ENCODE measurements around the gene RIN3. TPM values are rescaled to one million over a fixed set of nuclear protein-coding genes. Genes with fewer than 3 reads are reported as not detected.
"Not testable (repeated sequence)": the region's sequence is repeated elsewhere in the genome, so short reads cannot be mapped to it uniquely, and the experiment has no call there.

The RIN3 gene
- total RNA-seq, 2 donors from 2014 or later = 47.4 to 54.2 TPM

DNA sequence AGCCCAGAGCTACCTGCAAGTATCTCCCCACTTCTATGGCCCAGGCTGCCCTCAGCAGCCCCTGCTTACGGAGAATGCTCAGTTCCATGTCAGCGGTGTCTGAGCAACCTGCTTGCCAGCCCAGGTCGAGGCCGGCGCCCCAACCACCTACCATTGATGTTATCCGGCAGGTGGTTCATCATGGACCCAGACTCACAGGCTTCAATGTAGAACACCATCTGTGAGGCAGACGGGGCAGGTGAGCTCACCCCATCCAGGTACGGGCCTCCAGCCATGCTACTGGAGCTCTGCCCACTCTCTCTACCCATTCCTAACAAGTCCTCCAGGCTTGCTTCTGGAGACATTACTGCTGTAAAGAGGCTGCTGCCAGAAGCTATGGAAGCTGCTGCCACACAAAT is 199.1 kb downstream of the RIN3 start:
- no peak overlapping the region for H3K27ac ChIP-seq
- ATAC-seq (ENCODE audit: insufficient number of reproducible peaks, low FRiP score, low read depth) (no peak), DNase-seq (ENCODE audit: low spot score) (no peak)
- H3K4me1 ChIP-seq (ENCODE audit: control insufficient read depth in 1 of 2, low read depth in 2 of 2) = peaks cover 0 to 5% of the 10 kb centered on the region in 2 donors
- H3K9me3 ChIP-seq = no peaks in the 10 kb centered on the region
- no peak overlapping the region for H3K4me3 ChIP-seq
- TF ChIP-seq, protein P1, sequence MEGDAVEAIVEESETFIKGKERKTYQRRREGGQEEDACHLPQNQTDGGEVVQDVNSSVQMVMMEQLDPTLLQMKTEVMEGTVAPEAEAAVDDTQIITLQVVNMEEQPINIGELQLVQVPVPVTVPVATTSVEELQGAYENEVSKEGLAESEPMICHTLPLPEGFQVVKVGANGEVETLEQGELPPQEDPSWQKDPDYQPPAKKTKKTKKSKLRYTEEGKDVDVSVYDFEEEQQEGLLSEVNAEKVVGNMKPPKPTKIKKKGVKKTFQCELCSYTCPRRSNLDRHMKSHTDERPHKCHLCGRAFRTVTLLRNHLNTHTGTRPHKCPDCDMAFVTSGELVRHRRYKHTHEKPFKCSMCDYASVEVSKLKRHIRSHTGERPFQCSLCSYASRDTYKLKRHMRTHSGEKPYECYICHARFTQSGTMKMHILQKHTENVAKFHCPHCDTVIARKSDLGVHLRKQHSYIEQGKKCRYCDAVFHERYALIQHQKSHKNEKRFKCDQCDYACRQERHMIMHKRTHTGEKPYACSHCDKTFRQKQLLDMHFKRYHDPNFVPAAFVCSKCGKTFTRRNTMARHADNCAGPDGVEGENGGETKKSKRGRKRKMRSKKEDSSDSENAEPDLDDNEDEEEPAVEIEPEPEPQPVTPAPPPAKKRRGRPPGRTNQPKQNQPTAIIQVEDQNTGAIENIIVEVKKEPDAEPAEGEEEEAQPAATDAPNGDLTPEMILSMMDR (IDR thresholded peaks at IDR 0.05) = no peak
- no peaks in the 10 kb centered on the region for H3K27me3 ChIP-seq (replicated peaks; ENCODE audit: insufficient read depth)
- peaks cover 27% of the 10 kb centered on the region for H3K36me3 ChIP-seq

DNA sequence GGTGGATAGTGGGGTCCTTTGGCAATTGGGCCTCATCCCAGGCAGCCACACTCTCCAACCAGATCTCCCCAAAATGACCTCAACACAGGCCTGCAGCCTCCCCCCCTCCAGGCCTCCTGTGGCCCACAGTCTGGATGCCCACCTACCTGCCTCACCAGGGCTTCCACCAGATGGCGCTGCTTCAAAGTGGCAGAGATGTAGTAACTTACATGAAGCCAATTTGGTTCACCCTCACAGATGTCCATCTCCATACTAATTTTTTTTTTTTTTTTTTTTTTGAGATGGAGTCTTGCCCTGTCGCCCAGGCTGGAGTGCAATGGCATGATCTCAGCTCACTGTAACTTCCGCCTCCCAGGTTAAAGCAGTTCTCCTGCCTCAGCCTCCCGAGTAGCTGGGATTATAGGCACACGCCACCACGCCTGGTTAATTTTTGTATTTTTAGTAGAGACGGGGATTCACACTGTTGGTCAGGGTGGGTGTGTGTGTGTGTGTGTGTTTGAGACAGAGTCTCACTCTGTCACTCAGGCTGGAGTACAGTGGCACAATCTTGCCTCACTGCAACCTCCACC is 201.2 kb downstream of the RIN3 start:
- TF ChIP-seq, protein P1 (IDR thresholded peaks at IDR 0.05) = peak; percentile 62
- not testable (repeated sequence) for H3K27ac ChIP-seq; H3K4me3 ChIP-seq; H3K9me3 ChIP-seq; H3K27me3 ChIP-seq (replicated peaks; ENCODE audit: insufficient read depth); ATAC-seq (ENCODE audit: insufficient number of reproducible peaks, low FRiP score, low read depth)
- peaks cover 21% of the 10 kb centered on the region for H3K36me3 ChIP-seq
- peak; percentile 43 for DNase-seq (ENCODE audit: low spot score)
- H3K4me1 ChIP-seq (ENCODE audit: control insufficient read depth in 1 of 2, low read depth in 2 of 2) = peaks cover 5 to 19% of the 10 kb centered on the region in 2 donors

GRCh38 chr14:92716131-92716530 is 202.6 kb downstream of the RIN3 start:
- no peak overlapping the region for H3K4me3 ChIP-seq
- TF ChIP-seq, protein P1 (IDR thresholded peaks at IDR 0.05) = no peak
- no peak for DNase-seq (ENCODE audit: low spot score)
- no peak overlapping the region for H3K27ac ChIP-seq
- no peaks in the 10 kb centered on the region for H3K9me3 ChIP-seq
- H3K27me3 ChIP-seq (replicated peaks; ENCODE audit: insufficient read depth) = no peaks in the 10 kb centered on the region
- peaks cover 16% of the 10 kb centered on the region for H3K36me3 ChIP-seq
- peaks cover 11 to 32% of the 10 kb centered on the region in 2 donors for H3K4me1 ChIP-seq (ENCODE audit: control insufficient read depth in 1 of 2, low read depth in 2 of 2)
- ATAC-seq (ENCODE audit: insufficient number of reproducible peaks, low FRiP score, low read depth) = no peak

- Histone ChIP-seq H3K27ac (no peak overlapping the region), H3K4me1 (ENCODE audit: control insufficient read depth in 1 of 2, low read depth in 2 of 2) (peaks cover 11 to 32% of the 10 kb centered on the region in 2 donors)
- no peak for DNase-seq (ENCODE audit: low spot score)
Measured at GRCh38 chr14:92717571-92718042, 204.0 kb downstream of the RIN3 start.

GRCh38 chr14:92718664-92719063 is 205.1 kb downstream of the RIN3 start:
- Histone ChIP-seq H3K4me3 (no peak overlapping the region), H3K4me1 (ENCODE audit: control insufficient read depth in 1 of 2, low read depth in 2 of 2) (peaks cover 11 to 32% of the 10 kb centered on the region in 2 donors), H3K36me3 (peaks cover 4% of the 10 kb centered on the region), H3K27me3 (replicated peaks; ENCODE audit: insufficient read depth) (no peaks in the 10 kb centered on the region), H3K27ac (no peak overlapping the region), H3K9me3 (no peaks in the 10 kb centered on the region)
- no peak for DNase-seq (ENCODE audit: low spot score)
- no peak for ATAC-seq (ENCODE audit: insufficient number of reproducible peaks, low FRiP score, low read depth)
- TF ChIP-seq, protein P1 (IDR thresholded peaks at IDR 0.05) = no peak

More at GRCh38 chr14:92717571-92718042, 204.0 kb downstream of the RIN3 start:
- Histone ChIP-seq H3K9me3 (no peaks in the 10 kb centered on the region), H3K36me3 (peaks cover 11% of the 10 kb centered on the region), H3K4me3 (no peak overlapping the region), H3K27me3 (replicated peaks; ENCODE audit: insufficient read depth) (no peaks in the 10 kb centered on the region)
- TF ChIP-seq, protein P1 (IDR thresholded peaks at IDR 0.05) = no peak
- ATAC-seq (ENCODE audit: insufficient number of reproducible peaks, low FRiP score, low read depth) = no peak

Data from thoracic aorta (tissue), 2 donors.